ENCODE measurements around the gene MPDZ. TPM values are rescaled to one million over a fixed set of nuclear protein-coding genes. Genes with fewer than 3 reads are reported as not detected.

The MPDZ gene
- total RNA-seq, 1 experiment from 2014 or later = 46.7 TPM

DNA sequence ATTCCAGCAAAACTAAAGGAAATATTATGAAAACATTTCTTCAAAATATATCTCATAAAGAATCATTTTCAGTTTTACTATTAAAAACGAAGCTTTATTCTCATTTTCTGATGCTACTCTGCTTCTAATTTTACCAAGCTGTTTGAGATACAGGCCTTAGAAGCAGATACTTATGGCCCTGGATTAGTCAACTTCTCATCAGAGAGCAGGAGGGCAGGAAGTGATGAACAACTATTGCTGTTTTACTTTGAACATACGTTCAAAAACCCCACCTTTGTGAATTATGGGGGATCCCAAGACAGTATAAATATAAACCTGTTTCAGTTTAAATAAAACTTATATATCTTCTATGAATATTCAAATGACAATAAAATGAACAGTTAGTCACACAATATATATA, 16.0 kb downstream of the MPDZ start:
- 0 out of 2 replicates have a peak, but pooled peaks cover 2% of the 10 kb centered on the region for H3K79me2 ChIP-seq (ENCODE audit: insufficient read depth, low read length)
- H3K56ac ChIP-seq (ENCODE audit: insufficient read length, low read depth, low read length) = no peak overlapping the region
- H2AFZ ChIP-seq (ENCODE audit: low read length) = no peak overlapping the region
- H3K9me3 ChIP-seq (ENCODE audit: control insufficient read depth, low read depth, low read length) = no peaks in the 10 kb centered on the region
- H3K27ac Mint-ChIP-seq = no peak overlapping the region
- no peak overlapping the region for H3K9ac ChIP-seq (ENCODE audit: extremely low read depth, insufficient read length, low read length)
- H3K27me3 Mint-ChIP-seq (ENCODE audit: low read depth) = no peaks in the 10 kb centered on the region
- no peak overlapping the region for H3K14ac ChIP-seq (ENCODE audit: insufficient read depth, low read length)
- TF ChIP-seq, protein P1, sequence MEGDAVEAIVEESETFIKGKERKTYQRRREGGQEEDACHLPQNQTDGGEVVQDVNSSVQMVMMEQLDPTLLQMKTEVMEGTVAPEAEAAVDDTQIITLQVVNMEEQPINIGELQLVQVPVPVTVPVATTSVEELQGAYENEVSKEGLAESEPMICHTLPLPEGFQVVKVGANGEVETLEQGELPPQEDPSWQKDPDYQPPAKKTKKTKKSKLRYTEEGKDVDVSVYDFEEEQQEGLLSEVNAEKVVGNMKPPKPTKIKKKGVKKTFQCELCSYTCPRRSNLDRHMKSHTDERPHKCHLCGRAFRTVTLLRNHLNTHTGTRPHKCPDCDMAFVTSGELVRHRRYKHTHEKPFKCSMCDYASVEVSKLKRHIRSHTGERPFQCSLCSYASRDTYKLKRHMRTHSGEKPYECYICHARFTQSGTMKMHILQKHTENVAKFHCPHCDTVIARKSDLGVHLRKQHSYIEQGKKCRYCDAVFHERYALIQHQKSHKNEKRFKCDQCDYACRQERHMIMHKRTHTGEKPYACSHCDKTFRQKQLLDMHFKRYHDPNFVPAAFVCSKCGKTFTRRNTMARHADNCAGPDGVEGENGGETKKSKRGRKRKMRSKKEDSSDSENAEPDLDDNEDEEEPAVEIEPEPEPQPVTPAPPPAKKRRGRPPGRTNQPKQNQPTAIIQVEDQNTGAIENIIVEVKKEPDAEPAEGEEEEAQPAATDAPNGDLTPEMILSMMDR (conservative IDR thresholded peaks at IDR 0.05) = no peak
- no peak overlapping the region for H3K4ac ChIP-seq (ENCODE audit: low read depth, low read length)
- no peak overlapping the region for H2BK20ac ChIP-seq (ENCODE audit: low read depth, low read length, poor library complexity, severe bottlenecking)
- no peak overlapping the region for H2BK120ac ChIP-seq (ENCODE audit: low read depth, low read length, poor library complexity, severe bottlenecking)
- peaks cover 3% of the 10 kb centered on the region; the same call in 1 of the 2 replicates for H3K4me1 ChIP-seq (ENCODE audit: insufficient read depth, low read length)
- peaks cover 0 to 7% (median 0%) of the 10 kb centered on the region in 3 experiments; a peak in 2 of 7 replicates for H3K36me3 Mint-ChIP-seq (ENCODE audit: insufficient read depth in 1 of 3, low read depth in 3 of 3)
- H3K4me3 Mint-ChIP-seq = no peak overlapping the region
- H2BK12ac ChIP-seq (ENCODE audit: insufficient read length, low read depth, low read length) = no peak overlapping the region
- no peak overlapping the region for H4K5ac ChIP-seq (ENCODE audit: insufficient read length, low read depth, low read length)
- no peak overlapping the region for H3K27ac ChIP-seq (ENCODE audit: insufficient read length, low read depth, low read length)
- WGBS (ENCODE audit: extremely low coverage, insufficient read length, low lambda C conversion rate) = no CpG with 5 or more reads among the region's 2 CpGs
- H2BK5ac ChIP-seq (ENCODE audit: insufficient read length, low read length) = no peak overlapping the region
- no peak overlapping the region for H2BK15ac ChIP-seq (ENCODE audit: low read depth, low read length)
- peaks cover 22 to 34% of the 10 kb centered on the region in 2 experiments for H3K4me1 Mint-ChIP-seq
- no peaks in the 10 kb centered on the region for H3K9me3 Mint-ChIP-seq
- no peaks in the 10 kb centered on the region for H4K20me1 ChIP-seq (ENCODE audit: control insufficient read depth, insufficient read depth, insufficient read length)
- H3T11ph ChIP-seq (ENCODE audit: low read length) = no peak overlapping the region
- no peak overlapping the region for H3K23ac ChIP-seq (ENCODE audit: insufficient read length, low read depth, low read length)
- H3K18ac ChIP-seq (ENCODE audit: insufficient read length, low read depth, low read length) = no peak overlapping the region
- no peak overlapping the region for H4K91ac ChIP-seq (ENCODE audit: insufficient read length, low read depth, low read length)
- H3K4me2 ChIP-seq (ENCODE audit: insufficient read depth, insufficient read length, low read length) = no peak overlapping the region
- no peak overlapping the region for H4K8ac ChIP-seq (replicated peaks; ENCODE audit: insufficient read length, low read depth, low read length)
- peaks cover 3% of the 10 kb centered on the region for H3K79me1 ChIP-seq (ENCODE audit: insufficient read depth, low read depth, low read length, poor library complexity, severe bottlenecking)
- no peak for DNase-seq
- no peak overlapping the region for H2AK5ac ChIP-seq (ENCODE audit: insufficient read length, low read length)
- H3K27me3 ChIP-seq (ENCODE audit: insufficient read depth, low read length) = no peaks in the 10 kb centered on the region
- H3K23me2 ChIP-seq (ENCODE audit: insufficient read length, low read depth, low read length, poor library complexity, severe bottlenecking) = no peaks in the 10 kb centered on the region
